ENCODE data around the gene ATP11B.

ATP11B gene

DNA sequence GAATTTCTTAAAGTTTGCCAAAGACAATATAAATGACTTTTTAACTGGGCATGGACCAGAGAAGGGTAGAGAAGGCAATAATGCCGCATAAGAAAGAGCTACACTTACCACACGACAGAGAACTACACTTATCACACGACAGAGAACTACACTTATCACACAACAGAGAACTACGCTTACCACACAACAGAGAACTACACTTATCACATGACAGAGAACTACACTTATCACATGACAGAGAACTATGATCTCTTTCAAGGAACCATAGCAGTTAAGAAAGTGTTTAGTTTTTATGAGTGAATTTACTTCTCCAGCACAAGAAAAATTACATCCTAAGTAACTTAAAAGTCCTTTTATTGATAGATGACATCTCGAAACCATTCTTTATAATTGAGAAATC is 155.0 kb downstream of the ATP11B start:
- no peak overlapping the region for H2AFZ ChIP-seq (ENCODE audit: low read depth, low read length)
- no peak overlapping the region for H4K91ac ChIP-seq (ENCODE audit: low read length)
- H3K14ac ChIP-seq (ENCODE audit: low read length in 2 of 2), result no peak overlapping the region
- no peak overlapping the region for H2BK120ac ChIP-seq (ENCODE audit: low read depth, low read length)
- H3K79me1 ChIP-seq (replicated peaks; ENCODE audit: low read length, poor library complexity, severe bottlenecking), result peaks cover 15% of the 10 kb centered on the region
- no peak overlapping the region for H4K8ac ChIP-seq (ENCODE audit: low read length)
- no peak overlapping the region for H3K4me2 ChIP-seq (ENCODE audit: low read length, poor library complexity, severe bottlenecking)
- no peak overlapping the region for H3K4ac ChIP-seq (ENCODE audit: low read depth in 1 of 2, low read length in 2 of 2)
- no peaks in the 10 kb centered on the region for H3K9me3 ChIP-seq (ENCODE audit: control insufficient read depth, low read length)
- no peak overlapping the region for H2BK15ac ChIP-seq (ENCODE audit: low read depth, poor library complexity, severe bottlenecking)
- no peak overlapping the region for H2AK5ac ChIP-seq (ENCODE audit: low read length, severe bottlenecking)
- no peak overlapping the region for H3K23ac ChIP-seq (ENCODE audit: low read length in 2 of 2)
- over 99% methylated on average over 5 of the region's 5 CpGs for WGBS
- H3K4me1 ChIP-seq (ENCODE audit: control insufficient read depth, insufficient read depth, low read depth, low read length), result no peaks in the 10 kb centered on the region
- H3K9ac ChIP-seq (ENCODE audit: low read length), result no peak overlapping the region
- H3K18ac ChIP-seq (ENCODE audit: low read depth in 1 of 2, low read length in 2 of 2), result no peak overlapping the region
- no peak overlapping the region for H3K4me3 ChIP-seq (ENCODE audit: insufficient read depth in 1 of 2, low read depth in 1 of 2, low read length in 2 of 2)
- no peak for DNase-seq
- no peak overlapping the region for H2BK12ac ChIP-seq (ENCODE audit: low read length in 2 of 2)
- no peak overlapping the region for H2BK5ac ChIP-seq (ENCODE audit: low read depth, low read length, poor library complexity, severe bottlenecking)
- no peaks in the 10 kb centered on the region for H3K27me3 ChIP-seq (ENCODE audit: control insufficient read depth in 1 of 2, insufficient read depth in 1 of 2, low read length in 2 of 2)
- no peak overlapping the region for H3K27ac ChIP-seq (ENCODE audit: low read length, poor library complexity, severe bottlenecking)
- H3K36me3 ChIP-seq (ENCODE audit: control insufficient read depth in 1 of 2, insufficient read depth in 2 of 2, low read depth in 1 of 2, low read length in 2 of 2), result peaks cover 12 to 60% of the 10 kb centered on the region in 2 experiments

GRCh38 chr3:182949688-182950087 is 156.4 kb downstream of the ATP11B start:
- no peak for DNase-seq
- Histone ChIP-seq H3K4me1 (ENCODE audit: control insufficient read depth, insufficient read depth, low read depth, low read length) (no peaks in the 10 kb centered on the region), H3K4me2 (ENCODE audit: low read length, poor library complexity, severe bottlenecking) (no peak overlapping the region), H3K27ac (ENCODE audit: low read length, poor library complexity, severe bottlenecking) (no peak overlapping the region), H2BK12ac (ENCODE audit: low read length in 2 of 2) (no peak overlapping the region), H4K91ac (ENCODE audit: low read length) (no peak overlapping the region), H2AK5ac (ENCODE audit: low read length, severe bottlenecking) (no peak overlapping the region), H4K8ac (ENCODE audit: low read length) (no peak overlapping the region), H3K14ac (ENCODE audit: low read length in 2 of 2) (no peak overlapping the region), H2BK5ac (ENCODE audit: low read depth, low read length, poor library complexity, severe bottlenecking) (no peak overlapping the region), H3K18ac (ENCODE audit: low read depth in 1 of 2, low read length in 2 of 2) (no peak overlapping the region), H3K4ac (ENCODE audit: low read depth in 1 of 2, low read length in 2 of 2) (no peak overlapping the region), H3K4me3 (ENCODE audit: insufficient read depth in 1 of 2, low read depth in 1 of 2, low read length in 2 of 2) (no peak overlapping the region), H2AFZ (ENCODE audit: low read depth, low read length) (no peak overlapping the region), H3K36me3 (ENCODE audit: control insufficient read depth in 1 of 2, insufficient read depth in 2 of 2, low read depth in 1 of 2, low read length in 2 of 2) (peaks cover 12 to 61% of the 10 kb centered on the region in 2 experiments), H3K23ac (ENCODE audit: low read length in 2 of 2) (no peak overlapping the region), H3K79me1 (replicated peaks; ENCODE audit: low read length, poor library complexity, severe bottlenecking) (peaks cover 15% of the 10 kb centered on the region), H3K9me3 (ENCODE audit: control insufficient read depth, low read length) (no peaks in the 10 kb centered on the region), H2BK120ac (ENCODE audit: low read depth, low read length) (no peak overlapping the region), H3K9ac (ENCODE audit: low read length) (no peak overlapping the region), H3K27me3 (ENCODE audit: control insufficient read depth in 1 of 2, insufficient read depth in 1 of 2, low read length in 2 of 2) (no peaks in the 10 kb centered on the region), H2BK15ac (ENCODE audit: low read depth, poor library complexity, severe bottlenecking) (no peak overlapping the region)
- WGBS, result 97% methylated on average over 1 of the region's 1 CpG

DNA sequence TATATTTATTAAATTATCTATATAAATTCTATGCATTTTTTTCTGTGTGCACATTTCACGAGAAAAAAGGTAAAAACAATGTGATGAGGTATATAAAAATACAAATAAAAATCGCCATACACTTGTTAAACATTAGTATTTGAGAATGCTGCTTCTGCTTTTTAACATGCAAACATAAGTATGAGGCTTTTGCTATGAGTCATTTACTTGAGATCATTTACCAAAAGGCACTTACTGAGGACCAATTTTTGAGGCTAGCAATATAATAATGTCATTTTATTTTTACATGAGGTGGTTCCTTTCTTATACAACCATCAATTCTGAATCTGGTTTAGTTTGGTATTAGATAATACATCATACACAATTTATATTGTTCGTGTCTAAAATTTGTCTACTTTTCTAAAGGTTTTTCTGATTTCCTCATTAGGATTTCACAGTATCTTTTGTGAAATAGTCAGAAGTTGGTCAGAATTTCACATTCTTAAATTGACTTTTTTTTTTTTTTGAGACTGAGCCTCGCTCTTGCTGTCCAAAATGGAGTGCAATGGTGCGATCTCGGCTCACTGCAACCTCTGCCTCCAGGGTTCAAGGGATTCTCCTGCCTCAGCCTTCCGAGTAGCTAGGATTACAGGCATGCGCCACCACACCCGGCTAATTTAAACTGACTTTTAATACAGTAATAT is 161.4 kb downstream of the ATP11B start:
- no peak overlapping the region for H3K4me2 ChIP-seq (ENCODE audit: low read length, poor library complexity, severe bottlenecking)
- H2BK15ac ChIP-seq (ENCODE audit: low read depth, poor library complexity, severe bottlenecking), result no peak overlapping the region
- no peak overlapping the region for H2AFZ ChIP-seq (ENCODE audit: low read depth, low read length)
- no peak overlapping the region for H2BK120ac ChIP-seq (ENCODE audit: low read depth, low read length)
- no peak overlapping the region for H2AK5ac ChIP-seq (ENCODE audit: low read length, severe bottlenecking)
- H3K9ac ChIP-seq (ENCODE audit: low read length), result no peak overlapping the region
- WGBS, result 87% methylated on average over 6 of the region's 9 CpGs
- H3K79me1 ChIP-seq (replicated peaks; ENCODE audit: low read length, poor library complexity, severe bottlenecking), result peaks cover 11% of the 10 kb centered on the region
- H2BK5ac ChIP-seq (ENCODE audit: low read depth, low read length, poor library complexity, severe bottlenecking), result no peak overlapping the region
- no peak overlapping the region for H4K8ac ChIP-seq (ENCODE audit: low read length)
- peaks cover 1% of the 10 kb centered on the region for H3K4me1 ChIP-seq (ENCODE audit: control insufficient read depth, insufficient read depth, low read depth, low read length)
- no peak overlapping the region for H4K91ac ChIP-seq (ENCODE audit: low read length)
- H3K18ac ChIP-seq (ENCODE audit: low read depth in 1 of 2, low read length in 2 of 2), result no peak overlapping the region
- H2BK12ac ChIP-seq (ENCODE audit: low read length in 2 of 2), result no peak overlapping the region
- no peak overlapping the region for H3K14ac ChIP-seq (ENCODE audit: low read length in 2 of 2)
- no peaks in the 10 kb centered on the region for H3K27me3 ChIP-seq (ENCODE audit: control insufficient read depth in 1 of 2, insufficient read depth in 1 of 2, low read length in 2 of 2)
- H3K36me3 ChIP-seq (ENCODE audit: control insufficient read depth in 1 of 2, insufficient read depth in 2 of 2, low read depth in 1 of 2, low read length in 2 of 2), result peaks cover 4 to 44% of the 10 kb centered on the region in 2 experiments
- H3K23ac ChIP-seq (ENCODE audit: low read length in 2 of 2), result no peak overlapping the region
- no peak overlapping the region for H3K4ac ChIP-seq (ENCODE audit: low read depth in 1 of 2, low read length in 2 of 2)
- no peaks in the 10 kb centered on the region for H3K9me3 ChIP-seq (ENCODE audit: control insufficient read depth, low read length)
- no peak overlapping the region for H3K27ac ChIP-seq (ENCODE audit: low read length, poor library complexity, severe bottlenecking)
- H3K4me3 ChIP-seq (ENCODE audit: insufficient read depth in 1 of 2, low read depth in 1 of 2, low read length in 2 of 2), result no peak overlapping the region
- DNase-seq, result no peak

- DNase-seq, result no peak
- Histone ChIP-seq H3K4ac (ENCODE audit: low read depth in 1 of 2, low read length in 2 of 2) (no peak overlapping the region), H3K14ac (ENCODE audit: low read length in 2 of 2) (no peak overlapping the region), H2BK5ac (ENCODE audit: low read depth, low read length, poor library complexity, severe bottlenecking) (no peak overlapping the region), H2AFZ (ENCODE audit: low read depth, low read length) (no peak overlapping the region), H3K27me3 (ENCODE audit: control insufficient read depth in 1 of 2, insufficient read depth in 1 of 2, low read length in 2 of 2) (no peaks in the 10 kb centered on the region), H3K79me1 (replicated peaks; ENCODE audit: low read length, poor library complexity, severe bottlenecking) (peaks cover 13% of the 10 kb centered on the region), H3K9ac (ENCODE audit: low read length) (no peak overlapping the region), H3K4me2 (ENCODE audit: low read length, poor library complexity, severe bottlenecking) (no peak overlapping the region), H3K4me3 (ENCODE audit: insufficient read depth in 1 of 2, low read depth in 1 of 2, low read length in 2 of 2) (no peak overlapping the region), H3K18ac (ENCODE audit: low read depth in 1 of 2, low read length in 2 of 2) (peak overlapping the region in 1 of 2 experiments; percentile 54), H3K36me3 (ENCODE audit: control insufficient read depth in 1 of 2, insufficient read depth in 2 of 2, low read depth in 1 of 2, low read length in 2 of 2) (peaks cover 4 to 57% of the 10 kb centered on the region in 2 experiments), H3K23ac (ENCODE audit: low read length in 2 of 2) (no peak overlapping the region), H2BK120ac (ENCODE audit: low read depth, low read length) (no peak overlapping the region), H4K8ac (ENCODE audit: low read length) (no peak overlapping the region), H2BK12ac (ENCODE audit: low read length in 2 of 2) (no peak overlapping the region), H2BK15ac (ENCODE audit: low read depth, poor library complexity, severe bottlenecking) (no peak overlapping the region), H2AK5ac (ENCODE audit: low read length, severe bottlenecking) (no peak overlapping the region), H3K27ac (ENCODE audit: low read length, poor library complexity, severe bottlenecking) (no peak overlapping the region), H4K91ac (ENCODE audit: low read length) (no peak overlapping the region), H3K9me3 (ENCODE audit: control insufficient read depth, low read length) (no peaks in the 10 kb centered on the region), H3K4me1 (ENCODE audit: control insufficient read depth, insufficient read depth, low read depth, low read length) (peaks cover 3% of the 10 kb centered on the region)
- WGBS, result 98% methylated on average over 5 of the region's 5 CpGs
Observed at GRCh38 chr3:182957226-182957625, 163.9 kb downstream of the ATP11B start.
